NOMO-1 treated with DMSO at 0.1 percent for 48 hours (cell line): ENCODE measurements around the gene MDC1.
"Not testable (repeated sequence)": the region's sequence is repeated elsewhere in the genome, so short reads cannot be mapped to it uniquely, and the experiment has no call there.

ENCODE experiments used
- DNase-seq: peaks from one replicate; lab custom pipeline; 2025; ENCODE audit not compliant: unreplicated experiment; lab: John Stamatoyannopoulos, UW

The MDC1 gene

GRCh38 chr6:30683183-30683979, 33.7 kb downstream of the MDC1 start:
- no peak for DNase-seq

DNA sequence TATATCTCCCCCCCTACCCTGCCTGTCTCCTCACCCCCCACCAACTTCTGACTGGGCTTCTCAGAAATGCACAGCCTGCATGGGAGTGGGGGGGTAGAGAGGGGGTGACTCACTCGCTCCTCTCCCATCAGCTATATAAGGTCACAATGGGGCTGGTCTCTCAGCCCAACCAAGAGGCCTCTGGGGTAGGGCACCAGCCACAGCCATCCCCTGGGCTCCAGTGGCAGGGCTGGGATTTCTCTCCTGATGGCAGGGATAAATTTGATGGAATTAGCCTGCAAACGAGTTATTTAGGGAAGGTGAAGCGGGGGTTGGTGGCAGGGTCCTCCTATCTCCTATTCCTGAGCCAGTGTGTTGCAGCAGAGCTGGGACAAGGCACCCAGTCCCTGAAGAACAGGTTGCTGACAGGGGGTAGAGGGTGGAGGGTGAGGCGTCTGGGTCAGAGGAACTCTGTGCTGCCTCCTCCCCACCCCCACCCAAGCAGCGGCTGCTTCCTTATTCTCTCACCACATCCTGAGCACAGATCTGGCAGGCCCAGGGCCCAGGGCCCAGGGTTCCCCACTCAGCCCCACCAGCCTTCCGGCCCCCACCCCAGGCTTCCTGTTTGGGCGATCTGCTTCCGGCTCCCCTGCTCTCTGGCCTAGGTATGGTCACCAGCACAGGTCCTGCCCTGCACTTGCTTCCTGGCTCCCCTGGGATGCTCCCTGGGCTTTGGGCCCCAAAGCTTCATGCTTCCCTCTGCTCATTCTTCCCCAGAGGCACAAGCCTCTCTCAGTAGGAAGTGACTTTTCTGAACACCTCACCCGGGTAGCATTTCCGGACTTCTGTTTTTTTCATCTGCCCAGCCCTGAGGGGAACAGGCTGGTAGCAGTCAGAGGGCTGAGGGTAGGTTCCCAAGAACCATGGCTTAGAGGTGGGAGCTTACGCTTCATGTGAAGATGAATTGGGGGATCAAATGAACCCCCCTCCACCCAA, 34.7 kb downstream of the MDC1 start:
- peak; percentile 96 for DNase-seq

DNA sequence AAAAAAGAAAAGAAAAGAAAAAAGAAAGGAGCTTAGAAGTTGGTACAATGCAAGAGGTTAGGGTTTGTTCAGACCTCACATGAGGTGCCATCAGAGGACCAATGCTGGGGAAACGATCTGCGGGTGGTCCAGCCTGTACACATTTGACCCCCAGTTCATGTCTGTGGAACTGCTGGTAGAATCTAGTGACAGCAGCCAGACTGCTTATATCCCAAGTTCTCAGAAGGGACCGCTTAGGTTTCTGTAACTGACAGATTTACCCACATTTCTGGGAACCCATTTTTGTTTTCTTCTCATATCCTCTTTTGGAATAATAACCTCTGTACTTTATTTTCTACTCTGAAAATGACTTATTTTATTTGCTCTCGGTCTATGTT, 35.3 kb downstream of the MDC1 start:
- no peak for DNase-seq

DNA sequence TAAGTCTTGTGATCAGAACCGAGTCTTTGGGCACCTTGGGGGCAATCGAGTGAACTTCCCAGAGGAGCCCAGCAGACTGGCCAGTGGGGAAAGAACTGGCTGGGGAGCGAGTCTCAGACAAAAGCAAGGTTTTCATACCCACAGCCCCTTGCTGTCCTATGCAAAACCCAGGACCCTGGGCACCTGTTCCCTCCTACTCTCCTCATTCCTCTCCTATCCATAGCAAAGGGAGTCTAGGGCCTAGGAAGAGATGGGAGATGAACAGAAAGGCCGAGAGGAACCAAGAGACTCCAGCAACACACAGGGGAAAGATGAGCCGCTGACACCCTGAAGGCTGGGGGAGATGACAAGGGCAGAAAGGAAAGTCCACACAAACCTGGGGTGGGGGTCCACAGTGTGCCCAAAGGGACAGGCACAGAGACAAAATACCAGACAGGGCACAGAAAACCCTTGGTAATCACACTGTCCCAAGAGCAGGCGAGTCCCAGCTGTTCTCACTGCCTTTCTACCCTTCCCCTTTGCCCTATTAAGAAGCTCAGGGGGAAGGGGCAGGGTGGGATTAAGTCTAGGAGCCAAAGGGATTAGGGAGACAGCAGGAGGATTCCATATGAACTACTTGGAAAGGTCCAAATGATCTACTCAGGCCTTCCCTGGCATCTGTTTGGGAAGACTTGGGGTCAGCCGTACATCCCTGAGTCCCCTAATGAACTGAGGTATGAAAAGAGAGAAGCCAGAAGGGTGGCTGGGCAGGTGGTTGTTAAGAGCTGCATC, 37.1 kb downstream of the MDC1 start:
- no peak for DNase-seq

GRCh38 chr6:30678964-30679726, 37.9 kb downstream of the MDC1 start:
- peak; percentile 76 for DNase-seq

DNA sequence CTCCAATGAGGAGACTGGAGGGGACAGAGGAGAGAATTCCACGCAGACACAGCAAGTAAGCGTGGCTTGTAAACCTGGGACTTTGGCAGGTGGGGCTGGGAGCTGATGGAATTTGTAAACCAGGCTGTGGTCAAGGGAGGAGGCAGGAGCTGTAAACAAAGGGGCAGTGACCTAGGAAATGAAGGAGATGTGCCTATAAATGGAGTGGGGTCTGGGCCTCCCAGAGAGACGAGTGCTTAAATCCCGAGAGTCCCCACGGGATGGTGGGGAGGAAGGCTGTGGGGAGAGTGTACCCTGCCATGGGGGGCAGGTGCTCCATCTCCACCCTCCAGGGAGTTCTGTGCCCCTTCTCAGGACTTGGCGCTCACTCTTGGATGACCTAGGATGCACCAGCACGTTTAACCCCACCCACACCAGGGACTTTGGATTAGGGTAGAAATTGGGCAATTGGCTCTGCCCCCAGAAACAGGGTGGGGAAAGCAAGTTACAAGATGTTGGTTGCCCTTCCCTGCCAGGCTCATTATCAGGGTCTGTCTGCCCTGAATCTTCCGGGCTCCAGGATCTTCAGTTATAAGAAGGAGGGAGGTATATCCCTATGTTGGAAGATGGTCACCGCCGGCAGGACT, 40.3 kb downstream of the MDC1 start:
- DNase-seq = no peak

- peak; percentile 95 for DNase-seq
Measured at GRCh38 chr6:30672445-30673253, 44.4 kb downstream of the MDC1 start, which contains the start of gene DHX16. Gene DHX16 (minus strand): TSS chr6:30673006. CDS start chr6:30672841, 165 bp downstream.

DNA sequence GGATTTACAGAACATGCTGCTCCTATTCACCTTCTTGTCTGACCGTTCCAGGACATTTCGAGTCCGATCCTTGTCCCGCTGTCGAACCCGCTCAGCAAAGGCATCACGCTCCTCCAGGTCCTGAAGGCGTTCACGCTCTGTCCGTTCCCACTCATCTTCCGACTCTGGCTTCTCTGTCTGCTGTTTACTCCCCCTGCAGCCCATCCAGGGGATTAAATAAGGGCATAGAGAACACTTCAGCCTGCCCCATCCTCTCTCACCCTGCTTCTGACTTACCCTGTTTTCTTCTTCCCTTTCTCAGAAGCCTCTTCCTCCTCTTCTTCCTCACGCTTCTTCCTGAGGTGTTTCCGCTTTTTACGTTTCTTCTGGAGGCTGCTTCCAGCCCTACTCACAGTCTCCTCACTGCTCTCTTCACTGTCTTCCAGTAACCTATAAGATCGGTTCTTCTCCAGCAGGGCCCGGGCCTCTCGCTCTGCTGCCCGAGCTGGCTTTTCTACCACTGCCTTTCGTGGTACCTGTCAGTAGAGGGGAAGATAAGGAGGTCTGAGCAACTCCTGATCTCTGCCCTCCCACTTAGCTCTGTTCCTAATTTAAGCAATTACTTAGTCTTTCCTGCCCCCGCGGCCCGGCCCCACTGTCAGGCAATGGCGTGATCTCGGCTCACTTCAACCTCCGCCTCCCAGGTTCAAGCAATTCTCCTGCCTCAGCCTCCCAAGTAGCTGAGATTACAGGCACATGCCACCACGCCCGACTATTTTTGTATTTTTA, 46.1 kb downstream of the MDC1 start:
- no peak for DNase-seq

GRCh38 chr6:30666300-30666699, 50.8 kb downstream of the MDC1 start:
- DNase-seq = not testable (repeated sequence)

- DNase-seq = no peak
Measured at GRCh38 chr6:30664994-30665767, 51.9 kb downstream of the MDC1 start.

GRCh38 chr6:30657922-30658321, 59.2 kb downstream of the MDC1 start:
- not testable (repeated sequence) for DNase-seq

GRCh38 chr6:30657454-30657853, 59.6 kb downstream of the MDC1 start:
- no peak for DNase-seq

- peak; percentile 83 for DNase-seq
Measured at GRCh38 chr6:30656513-30656912, 60.6 kb downstream of the MDC1 start.

GRCh38 chr6:30655743-30656094, 61.4 kb downstream of the MDC1 start:
- no peak for DNase-seq

GRCh38 chr6:30654798-30655742, 62.0 kb downstream of the MDC1 start:
- no peak for DNase-seq

- DNase-seq = no peak
Measured at GRCh38 chr6:30651143-30651542, 65.9 kb downstream of the MDC1 start.
